Left renal pelvis (tissue), 4 donors: ENCODE results near the gene TMOD4. TPM values are rescaled to one million over a fixed set of nuclear protein-coding genes. Genes with fewer than 3 reads are reported as not detected.

Experiments used
- DNase-seq, 4 donors: peaks; one replicate each; pipeline ENCODE4 v3.0.0-alpha.2; 2013; ENCODE audit warnings: low read depth in 4 of 4, low spot score in 3 of 4
- polyA plus RNA-seq, 4 donors: library from polyadenylated mRNA; unstranded; fragments of 120-200 nt; gene quantifications; one replicate each; pipeline ENCODE4 v1.2.1, GENCODE V29; 2013; ENCODE audit not compliant: insufficient read length in 4 of 4

TMOD4 gene
- polyA plus RNA-seq, 4 donors, result 0.46 to 2.3 (median 1.7) TPM

DNA sequence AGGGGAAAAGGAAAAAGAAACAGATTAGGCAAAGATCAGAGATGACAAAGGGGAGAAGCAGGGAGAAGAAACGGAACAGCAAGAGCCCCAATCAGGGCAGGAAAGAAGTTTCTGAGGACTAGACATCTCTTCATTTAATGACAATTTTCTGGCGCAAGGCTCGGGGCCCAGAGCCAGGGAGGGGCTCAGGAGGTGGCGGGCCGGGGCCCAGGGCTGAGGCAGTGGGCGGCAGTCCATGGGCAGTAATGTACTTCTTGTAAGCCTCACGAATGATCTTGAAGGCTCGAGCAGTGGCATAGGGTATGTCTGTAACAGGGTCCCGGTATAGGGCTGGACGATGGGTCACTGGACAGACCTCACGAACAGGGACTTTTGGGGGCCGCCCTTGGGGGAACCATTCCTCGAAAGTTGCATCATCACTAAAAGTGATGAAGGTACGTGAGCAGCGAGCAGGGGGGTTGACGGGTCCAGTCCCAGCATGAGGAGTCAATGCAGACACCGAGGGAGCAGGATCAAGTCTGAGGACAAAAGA is 799 bp upstream of the TMOD4 start:
- no peak for DNase-seq

DNA sequence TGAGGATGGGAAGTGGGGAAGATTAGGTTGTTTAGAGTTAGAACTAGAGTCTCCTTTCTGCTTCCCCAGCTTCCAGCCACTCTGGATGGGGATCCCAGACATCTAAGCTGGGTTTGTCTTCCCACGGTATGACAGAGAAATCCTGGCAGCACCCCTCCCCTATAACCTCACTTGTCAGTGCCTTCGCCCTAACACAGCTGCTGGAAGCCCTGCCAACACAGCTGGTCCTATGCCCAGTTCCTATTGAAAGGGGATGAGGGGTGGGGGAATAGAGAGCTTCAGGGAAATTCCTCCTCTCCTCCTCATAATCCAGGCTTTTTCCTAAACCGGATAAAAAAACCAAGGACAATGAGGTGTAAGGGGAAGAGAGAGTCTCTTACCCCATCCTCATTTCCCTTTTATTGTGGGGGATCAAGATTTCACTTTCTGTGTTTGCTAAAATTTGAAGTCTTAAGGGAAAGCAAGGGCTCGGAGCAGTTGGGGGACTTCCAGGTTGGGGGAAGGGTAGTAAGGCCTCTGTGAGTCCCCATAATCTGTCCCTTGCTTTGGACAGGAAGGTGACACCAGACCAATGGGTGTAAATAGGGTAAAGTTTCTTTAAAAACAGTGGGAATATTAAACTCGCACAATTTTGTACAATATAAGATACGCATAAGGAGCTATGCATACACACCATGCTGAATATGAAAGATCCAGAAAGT is 590 bp downstream of the TMOD4 start:
- DNase-seq, result no peak

DNA sequence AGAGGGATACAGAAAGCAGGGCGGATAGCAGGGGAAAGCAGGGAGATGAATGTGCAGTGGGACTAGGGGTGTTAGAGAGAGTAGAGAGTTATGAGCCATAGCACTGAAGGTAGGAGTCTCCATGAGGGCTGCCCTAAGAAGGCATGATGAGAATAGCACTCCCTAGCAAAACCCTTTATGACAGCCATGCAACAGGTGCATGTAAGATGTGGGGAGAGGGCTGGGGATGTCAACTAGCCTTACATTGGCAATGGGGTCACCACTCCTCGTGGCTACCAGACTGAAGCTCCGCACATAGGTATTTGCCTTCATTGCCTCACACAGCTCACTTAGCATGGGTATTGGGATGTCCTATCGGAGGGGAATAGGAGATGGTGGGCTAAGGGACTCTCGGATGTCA is 4.6 kb downstream of the TMOD4 start:
- DNase-seq, result no peak

DNA sequence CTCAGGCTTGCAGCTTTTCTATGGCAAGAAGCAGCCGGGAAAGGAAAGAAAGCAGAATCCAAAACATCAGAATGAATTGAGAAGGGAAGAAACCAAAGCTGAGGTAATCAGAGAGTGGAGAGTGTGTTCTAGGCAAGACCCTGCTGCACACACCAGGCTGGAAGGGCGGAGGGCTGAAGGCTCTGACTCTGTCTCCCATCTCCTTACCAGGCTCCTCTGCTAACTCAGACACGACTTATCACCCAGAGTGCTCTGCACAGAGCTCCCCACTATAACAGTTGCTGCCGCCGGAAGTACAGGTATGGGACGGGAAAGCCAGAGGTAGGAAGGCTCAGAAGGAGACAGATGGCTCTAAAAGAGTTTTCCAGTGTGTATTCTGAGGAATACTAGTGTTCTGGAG is 8.7 kb downstream of the TMOD4 start:
- DNase-seq, result no peak

DNA sequence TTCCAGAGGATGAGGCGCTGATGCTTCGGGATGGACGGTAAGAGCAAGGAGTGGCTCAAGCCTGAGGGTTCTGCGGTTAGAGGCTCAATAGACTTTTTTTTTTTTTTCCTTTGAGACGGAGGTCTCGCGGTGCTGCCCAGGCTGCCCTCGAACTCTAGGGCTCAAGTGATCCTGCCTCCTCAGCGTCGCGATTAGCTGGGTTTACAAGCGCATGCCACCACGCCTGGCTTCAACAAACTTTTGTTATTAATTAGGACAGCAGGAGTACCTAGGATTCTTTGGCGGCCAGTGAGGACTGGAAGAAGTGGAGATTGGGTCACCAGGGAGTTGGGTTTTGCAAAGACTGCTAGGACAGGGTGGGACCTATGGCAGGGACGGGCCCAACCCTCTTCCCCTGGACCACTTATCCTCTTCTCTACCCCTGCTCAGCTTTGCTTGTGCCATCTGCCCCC is 9.2 kb downstream of the TMOD4 start:
- no peak for DNase-seq

DNA sequence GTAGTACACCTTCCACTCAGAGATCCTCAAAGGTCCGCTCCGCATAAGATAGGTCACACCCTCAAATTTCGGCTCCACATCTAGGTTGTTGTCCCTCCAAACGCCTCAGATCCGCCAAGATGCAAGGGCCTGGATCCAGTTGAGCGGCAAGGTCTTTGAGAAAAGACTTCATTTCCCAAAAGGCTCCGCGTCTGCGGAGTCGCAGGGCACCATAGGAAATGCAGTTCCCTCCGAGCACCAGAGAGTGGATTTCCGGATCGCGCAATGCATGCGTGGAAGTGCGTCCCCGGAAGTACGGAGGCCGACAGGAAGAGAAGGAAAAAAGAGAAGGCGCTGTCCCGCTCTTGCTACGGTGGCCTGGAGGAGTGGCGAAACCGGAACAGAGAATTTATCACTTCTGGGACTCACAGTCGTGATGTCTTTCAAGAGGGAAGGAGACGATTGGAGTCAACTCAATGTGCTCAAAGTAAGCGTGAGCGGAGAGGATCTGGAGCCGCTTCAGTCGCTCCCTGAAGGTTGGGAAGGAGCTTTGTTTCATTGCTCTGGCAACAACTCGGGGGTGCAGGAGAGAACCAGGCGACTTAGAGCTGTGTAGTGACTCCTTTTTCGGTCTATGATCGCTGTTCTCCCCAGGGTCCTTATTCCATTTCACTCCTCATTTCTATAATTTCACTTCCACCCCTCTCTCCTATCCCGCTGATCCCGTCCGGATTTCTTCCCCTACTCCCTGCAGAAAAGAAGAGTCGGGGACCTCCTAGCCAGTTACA is 9.9 kb downstream of the TMOD4 start, which contains the start of the genes LYSMD1 and SCNM1:
Gene LYSMD1, minus strand, starts transcription at position 165 of the 767 bp plus-strand sequence. CDS start 644 bp downstream, outside the sequence.
Gene SCNM1, plus strand, starts transcription at position 407 of the 767 bp plus-strand sequence. Its CDS starts 9 bp downstream, at position 416.
- peak; percentile 96 to 100 (median 98) for DNase-seq

DNA sequence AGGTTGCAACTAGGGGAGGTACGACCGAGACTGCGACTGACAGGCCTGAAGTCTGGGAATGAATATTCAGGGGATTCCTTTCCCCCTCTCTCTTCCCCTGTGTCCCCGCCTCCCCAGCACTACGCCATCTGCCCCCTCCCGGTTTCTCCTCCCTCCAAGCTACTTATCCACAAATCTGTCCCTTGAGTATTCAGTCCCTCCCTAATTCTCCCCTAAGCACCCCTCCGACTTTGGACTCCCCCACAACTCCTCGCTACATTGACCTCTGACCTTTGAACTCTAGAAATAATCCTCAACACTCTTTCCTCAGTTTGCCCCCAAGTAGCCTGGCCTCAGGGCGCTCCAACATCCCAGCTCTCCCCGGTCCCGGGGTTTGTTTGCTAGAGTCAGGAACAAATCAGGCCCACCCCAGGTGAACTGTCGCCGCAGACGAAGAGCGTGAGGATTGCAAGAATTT is 10.5 kb downstream of the TMOD4 start:
- no peak for DNase-seq

- DNase-seq, result no peak
Observed at GRCh38 chr1:151164732-151165280, 11.0 kb downstream of the TMOD4 start.

DNA sequence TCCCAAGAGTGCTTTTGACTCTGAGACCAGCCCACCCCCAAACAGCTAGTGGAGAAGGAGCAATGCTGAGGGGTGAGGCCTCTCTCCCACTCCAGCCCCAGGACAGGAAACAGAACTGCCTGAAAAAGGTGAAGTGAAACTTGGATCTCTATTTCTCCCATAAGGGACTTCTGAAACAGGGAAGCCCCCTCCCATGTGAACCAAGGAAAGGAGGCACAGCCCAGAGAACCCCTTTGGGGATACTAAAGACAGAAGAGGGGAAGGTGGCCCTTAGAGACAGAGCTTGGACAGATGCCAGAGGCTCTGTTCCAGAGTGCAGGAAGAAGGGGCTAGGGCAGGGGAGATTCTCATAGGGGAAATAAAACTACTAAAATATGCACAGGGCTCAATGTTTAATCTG is 16.4 kb downstream of the TMOD4 start:
- no peak for DNase-seq

- DNase-seq, result no peak
Observed at GRCh38 chr1:151158751-151159251, 17.0 kb downstream of the TMOD4 start.

- no peak for DNase-seq
Observed at GRCh38 chr1:151158326-151158725, 17.5 kb downstream of the TMOD4 start.

DNA sequence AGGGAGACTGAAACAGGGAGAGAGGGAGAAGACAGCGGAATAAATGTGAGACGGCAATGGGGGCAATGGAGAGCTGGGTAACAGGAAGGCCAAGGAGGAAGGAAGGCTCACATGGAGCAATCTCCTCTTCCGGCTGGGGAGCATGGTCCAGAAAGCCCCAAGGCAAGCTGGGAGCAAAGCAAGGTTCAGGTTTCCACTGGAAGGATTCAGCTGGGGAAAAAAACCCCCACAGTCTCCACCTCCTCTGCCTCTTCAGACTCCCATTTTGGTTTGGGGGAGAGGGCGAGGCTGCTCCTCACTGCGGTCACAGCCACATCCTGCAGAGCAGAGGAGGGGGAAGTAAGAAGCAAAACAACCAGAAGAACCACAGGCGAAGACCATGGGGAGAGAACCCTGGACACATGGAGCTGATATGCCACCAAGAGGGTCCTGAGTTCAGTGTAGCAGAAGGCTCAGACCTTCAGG is 18.7 kb downstream of the TMOD4 start:
- DNase-seq, result no peak

- DNase-seq, result no peak
Observed at GRCh38 chr1:151156515-151156819, 19.3 kb downstream of the TMOD4 start, which contains the start of gene TNFAIP8L2. Gene TNFAIP8L2 (plus strand): TSS chr1:151156649. CDS start chr1:151158698, 2,049 bp downstream.

DNA sequence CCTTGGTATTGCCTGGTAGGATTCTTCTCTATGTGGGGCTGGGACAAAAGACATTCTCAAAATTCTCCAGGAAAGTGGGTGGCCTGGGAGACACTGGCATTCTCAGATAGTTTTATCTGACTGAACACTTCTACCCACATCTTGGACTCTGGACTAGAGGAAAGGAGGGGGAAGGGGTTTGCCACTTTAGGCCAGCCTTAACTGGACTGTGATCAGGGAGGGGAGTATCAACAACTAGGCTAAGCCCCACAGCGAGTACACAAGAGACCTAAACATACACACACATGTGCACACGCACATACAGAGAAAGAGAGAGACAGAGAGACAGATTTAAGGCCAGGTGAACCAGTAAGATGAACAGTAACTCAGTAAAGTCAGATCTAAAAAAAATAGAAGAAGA is 28.1 kb downstream of the TMOD4 start:
- DNase-seq, result no peak

GRCh38 chr1:151147132-151147503 is 28.7 kb downstream of the TMOD4 start:
- DNase-seq, result no peak

- DNase-seq, result peak in 3 of 4 donors; percentile 82 to 88 (median 87)
Observed at GRCh38 chr1:151146412-151147131, 29.2 kb downstream of the TMOD4 start, which contains the start of gene SEMA6C. Gene SEMA6C (minus strand): TSS chr1:151146631. CDS start chr1:151142621, 4,010 bp downstream.

DNA sequence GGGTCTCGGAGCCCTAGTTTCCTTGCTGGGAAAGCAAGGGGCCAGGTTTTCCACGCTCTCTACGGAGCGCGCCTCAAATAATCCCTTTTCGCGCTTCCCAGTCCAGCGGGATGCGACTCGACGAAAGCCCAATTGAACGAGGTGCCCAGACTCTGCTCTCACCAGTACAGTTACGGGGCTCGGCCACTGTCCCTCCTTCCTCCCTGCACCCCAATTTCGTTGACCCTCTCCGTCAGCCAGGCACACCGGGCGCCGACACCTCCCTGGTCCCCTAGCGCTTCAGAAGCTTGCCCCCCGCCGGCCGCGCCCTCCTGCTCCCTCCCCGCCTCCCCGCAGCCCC is 29.7 kb downstream of the TMOD4 start:
- no peak for DNase-seq

DNA sequence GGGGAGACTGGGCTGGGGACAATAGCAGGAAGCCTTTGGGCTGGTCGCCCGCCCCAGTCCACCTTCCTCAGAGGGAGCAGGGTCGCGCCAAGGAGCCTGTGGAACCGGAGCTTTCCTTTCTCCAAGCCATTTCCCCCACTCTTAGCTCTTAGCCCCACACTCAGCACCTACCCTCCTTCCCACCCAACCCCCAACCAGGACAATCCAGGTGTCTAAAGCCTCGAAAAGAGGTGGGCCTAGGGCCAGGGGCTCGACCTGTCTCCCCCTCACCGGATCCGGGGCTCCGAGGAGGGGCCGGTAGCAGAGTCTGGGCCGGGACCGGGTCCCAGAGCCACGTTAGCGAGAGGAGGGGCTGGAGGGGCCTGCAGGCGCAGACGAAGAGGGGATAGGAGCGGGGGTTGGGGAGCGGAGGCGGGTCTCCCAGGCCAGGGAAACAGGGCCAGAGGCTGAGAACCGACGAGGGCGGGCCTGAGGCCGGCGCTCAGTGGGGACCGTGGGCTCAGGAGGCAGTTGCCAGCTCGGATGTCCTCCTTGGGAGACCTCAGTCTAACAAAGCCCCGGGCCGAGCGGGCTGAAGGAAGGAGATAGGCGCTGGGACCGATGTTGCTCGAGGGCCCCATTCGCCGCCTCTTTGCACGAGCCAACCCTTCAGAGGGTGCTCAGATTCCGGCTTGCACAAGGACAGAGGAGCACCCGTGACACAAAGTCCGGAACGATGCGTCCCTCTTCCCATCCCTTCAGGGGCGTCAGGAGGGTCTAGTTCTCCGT is 30.3 kb downstream of the TMOD4 start:
- no peak for DNase-seq

DNA sequence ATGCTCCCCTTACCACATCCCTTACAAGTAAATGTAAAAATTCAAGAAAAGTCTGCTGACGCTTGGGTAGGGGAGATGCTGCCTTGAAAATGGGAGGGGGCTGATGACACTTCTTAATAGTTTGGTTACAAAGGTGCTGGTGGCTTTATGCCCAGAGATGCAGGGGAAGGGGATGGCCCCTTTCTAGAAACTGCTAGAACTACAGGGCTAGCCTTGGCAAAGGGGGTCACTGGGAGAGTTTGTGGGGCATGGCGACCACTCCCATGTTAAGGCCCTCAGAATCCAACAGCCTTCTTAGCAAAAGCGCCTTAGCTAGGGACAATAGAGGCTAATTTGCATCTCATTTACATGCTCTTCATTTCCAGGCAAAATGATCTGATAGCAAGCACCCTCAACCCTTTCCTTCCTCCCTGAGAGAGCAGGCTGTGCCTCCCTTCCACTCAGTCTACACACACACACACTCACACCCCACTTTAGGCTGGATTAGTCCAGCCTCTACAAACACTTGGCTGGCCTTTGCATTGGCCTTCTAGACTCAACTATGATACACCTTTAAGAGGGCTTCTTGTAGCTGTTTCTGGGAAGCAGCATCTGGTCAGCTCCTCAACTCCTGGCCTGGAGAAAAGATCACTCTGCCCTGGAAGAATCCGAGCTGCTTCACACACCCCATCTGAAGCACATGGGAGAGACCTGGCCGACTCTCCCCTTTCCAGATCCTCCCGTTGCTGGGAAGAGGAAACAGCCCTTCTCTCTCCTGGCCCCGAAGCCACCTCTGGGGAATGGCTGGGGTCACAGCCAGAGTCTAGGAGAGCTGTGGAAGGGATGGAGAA is 31.1 kb downstream of the TMOD4 start:
- DNase-seq, result no peak
